LNCaP clone FGC (cell line): Measurements from ENCODE around the gene ZNF287.

Experiments
- DNase-seq: peaks from one replicate; pipeline ENCODE4 v3.0.0-alpha.2; 2011; ENCODE audit warnings: low read depth
- H3K4me3 ChIP-seq: 2 replicates; pipeline ENCODE4 v1.5.1; 2011; ENCODE audit warnings: mild to moderate bottlenecking, low read depth, low read length, control low read depth
- TF ChIP-seq, protein P1 (sequence below): IDR thresholded peaks from 2 replicates; pipeline ENCODE4 v1.5.1; 2012; ENCODE audit warnings: mild to moderate bottlenecking; ENCODE audit not compliant: control insufficient read depth, insufficient read depth; ENCODE audit errors: extremely low read depth

The ZNF287 gene

DNA sequence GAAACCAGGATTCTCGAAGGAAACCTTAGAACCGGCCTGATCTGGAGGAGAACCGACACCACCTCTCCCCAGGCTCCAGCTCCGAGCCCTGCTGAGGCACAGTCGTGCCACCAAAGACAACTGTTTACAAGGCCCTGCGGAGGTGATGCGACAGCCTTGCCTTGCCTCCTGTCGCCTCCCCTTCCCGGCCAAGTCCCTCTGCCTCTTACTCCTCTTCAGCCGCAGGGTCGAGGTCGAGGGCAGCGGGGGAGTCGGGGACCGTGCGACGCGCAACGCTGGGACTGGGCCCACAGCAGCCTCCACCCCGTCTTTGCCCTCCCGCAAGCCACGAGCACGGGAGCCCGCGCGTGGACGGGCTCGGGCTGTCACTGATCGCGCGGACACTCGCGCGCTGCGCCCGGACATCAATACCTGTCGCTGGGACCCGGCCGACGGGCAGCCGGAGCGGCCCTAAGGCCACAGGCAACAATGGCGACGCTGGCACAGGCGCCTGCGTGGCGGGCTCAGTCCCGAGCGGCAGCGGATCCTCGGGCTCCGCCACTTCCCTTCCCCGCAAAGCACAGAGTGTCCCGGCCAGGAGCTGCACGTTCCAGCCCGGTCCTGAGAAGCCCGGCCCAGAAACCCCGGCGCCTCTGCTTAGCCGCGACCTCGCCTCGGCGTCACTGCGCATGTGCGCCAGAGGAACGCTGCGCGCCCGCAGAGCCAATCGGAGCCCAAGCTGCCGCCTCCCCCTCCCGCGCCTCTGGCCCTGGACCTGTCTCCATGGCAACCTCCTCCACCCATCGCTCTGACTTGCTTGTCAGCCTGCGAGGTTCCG, at the start of gene ZNF287:
Gene ZNF287 (minus strand): TSS at position 664 of the 817 bp plus-strand sequence. CDS start 1,473 bp downstream, outside the sequence.
- DNase-seq: peak; percentile 72
- TF ChIP-seq, protein P1, sequence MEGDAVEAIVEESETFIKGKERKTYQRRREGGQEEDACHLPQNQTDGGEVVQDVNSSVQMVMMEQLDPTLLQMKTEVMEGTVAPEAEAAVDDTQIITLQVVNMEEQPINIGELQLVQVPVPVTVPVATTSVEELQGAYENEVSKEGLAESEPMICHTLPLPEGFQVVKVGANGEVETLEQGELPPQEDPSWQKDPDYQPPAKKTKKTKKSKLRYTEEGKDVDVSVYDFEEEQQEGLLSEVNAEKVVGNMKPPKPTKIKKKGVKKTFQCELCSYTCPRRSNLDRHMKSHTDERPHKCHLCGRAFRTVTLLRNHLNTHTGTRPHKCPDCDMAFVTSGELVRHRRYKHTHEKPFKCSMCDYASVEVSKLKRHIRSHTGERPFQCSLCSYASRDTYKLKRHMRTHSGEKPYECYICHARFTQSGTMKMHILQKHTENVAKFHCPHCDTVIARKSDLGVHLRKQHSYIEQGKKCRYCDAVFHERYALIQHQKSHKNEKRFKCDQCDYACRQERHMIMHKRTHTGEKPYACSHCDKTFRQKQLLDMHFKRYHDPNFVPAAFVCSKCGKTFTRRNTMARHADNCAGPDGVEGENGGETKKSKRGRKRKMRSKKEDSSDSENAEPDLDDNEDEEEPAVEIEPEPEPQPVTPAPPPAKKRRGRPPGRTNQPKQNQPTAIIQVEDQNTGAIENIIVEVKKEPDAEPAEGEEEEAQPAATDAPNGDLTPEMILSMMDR: no peak
- H3K4me3 ChIP-seq: peak within 1 kb of the TSS; percentile 86

DNA sequence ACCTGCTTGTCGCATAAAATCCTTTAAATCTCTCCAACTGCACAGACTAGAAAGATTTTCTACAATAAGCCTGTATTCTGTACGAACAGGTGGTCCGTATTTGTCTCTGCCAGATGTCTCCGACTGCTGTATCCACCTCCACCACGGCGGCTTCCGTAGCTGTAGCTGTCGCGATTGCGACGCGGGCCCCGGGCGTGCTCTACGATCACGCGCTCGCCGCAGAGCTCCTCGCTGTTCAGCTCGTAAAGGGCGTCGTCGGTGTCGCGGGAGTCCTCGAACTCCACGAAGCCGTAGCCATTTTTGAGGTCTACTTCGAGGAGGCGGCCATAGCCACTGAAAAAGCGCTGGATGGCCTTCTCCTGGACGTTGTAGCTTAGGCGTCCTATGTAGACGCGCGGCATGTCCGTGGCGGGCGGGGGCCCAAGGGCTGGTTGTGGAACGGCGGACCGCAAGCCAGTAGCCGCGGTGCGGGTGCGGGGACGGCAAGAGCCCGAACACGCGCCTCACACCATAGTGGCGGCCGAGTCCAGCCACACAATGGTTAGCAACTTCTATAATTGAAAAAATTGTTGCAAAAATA, 48.6 kb upstream of the ZNF287 start:
- no peak for DNase-seq
- H3K4me3 ChIP-seq: no peak overlapping the region
- TF ChIP-seq, protein P1: no peak

DNA sequence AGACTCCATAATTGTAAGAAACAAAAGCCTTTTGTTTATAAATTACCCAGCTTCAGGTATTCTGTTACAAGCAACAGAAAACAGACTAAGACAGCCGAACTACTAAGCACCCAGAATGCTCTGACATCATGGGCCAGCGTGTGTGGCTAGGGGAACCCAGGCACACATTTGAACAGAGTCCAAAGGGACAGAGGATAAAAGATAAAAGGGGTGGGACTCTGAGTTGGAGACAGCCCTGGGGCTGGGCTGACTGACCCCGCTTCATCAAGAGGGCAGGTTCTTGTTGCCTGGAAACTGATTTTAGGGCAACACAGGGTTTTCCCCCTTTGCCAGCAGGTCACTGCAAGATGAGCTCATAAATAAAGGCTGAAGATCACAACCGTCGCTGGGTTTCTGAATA, 30.5 kb upstream of the ZNF287 start:
- no peak for DNase-seq
- no peak overlapping the region for H3K4me3 ChIP-seq
- TF ChIP-seq, protein P1: no peak

DNA sequence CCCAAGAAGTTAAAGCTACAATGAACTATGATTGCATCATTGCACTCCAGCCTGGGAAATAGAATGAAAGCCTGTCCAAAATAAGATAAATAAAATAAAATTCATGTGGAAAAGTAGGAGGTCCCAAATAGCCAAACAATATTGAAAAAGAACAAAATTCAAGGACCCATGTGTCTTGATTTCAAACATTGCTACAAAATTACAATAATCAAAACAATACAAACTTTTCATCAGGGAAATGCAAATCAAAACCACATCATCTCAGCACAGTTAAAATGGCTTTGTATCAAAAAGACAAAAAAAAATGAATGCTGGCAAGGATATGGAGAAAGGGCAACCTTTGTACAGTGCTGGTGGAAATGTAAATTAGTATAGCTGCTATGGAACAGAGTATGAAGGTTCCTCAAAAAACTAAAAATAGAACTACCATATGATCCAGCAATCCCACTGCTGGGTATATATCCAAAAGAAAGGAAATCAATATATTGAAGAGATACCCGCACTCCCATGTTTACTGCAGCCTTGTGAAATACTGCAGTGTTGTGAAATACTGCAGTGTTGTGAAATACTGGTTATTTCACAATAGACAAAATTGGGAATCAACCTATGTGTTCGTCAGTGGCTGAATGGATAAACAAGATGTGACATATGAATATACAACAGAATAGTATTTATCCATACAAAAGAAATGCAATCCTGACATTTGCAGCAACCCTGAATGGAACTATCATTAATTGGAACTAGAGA, 24.5 kb upstream of the ZNF287 start:
- TF ChIP-seq, protein P1: no peak

DNA sequence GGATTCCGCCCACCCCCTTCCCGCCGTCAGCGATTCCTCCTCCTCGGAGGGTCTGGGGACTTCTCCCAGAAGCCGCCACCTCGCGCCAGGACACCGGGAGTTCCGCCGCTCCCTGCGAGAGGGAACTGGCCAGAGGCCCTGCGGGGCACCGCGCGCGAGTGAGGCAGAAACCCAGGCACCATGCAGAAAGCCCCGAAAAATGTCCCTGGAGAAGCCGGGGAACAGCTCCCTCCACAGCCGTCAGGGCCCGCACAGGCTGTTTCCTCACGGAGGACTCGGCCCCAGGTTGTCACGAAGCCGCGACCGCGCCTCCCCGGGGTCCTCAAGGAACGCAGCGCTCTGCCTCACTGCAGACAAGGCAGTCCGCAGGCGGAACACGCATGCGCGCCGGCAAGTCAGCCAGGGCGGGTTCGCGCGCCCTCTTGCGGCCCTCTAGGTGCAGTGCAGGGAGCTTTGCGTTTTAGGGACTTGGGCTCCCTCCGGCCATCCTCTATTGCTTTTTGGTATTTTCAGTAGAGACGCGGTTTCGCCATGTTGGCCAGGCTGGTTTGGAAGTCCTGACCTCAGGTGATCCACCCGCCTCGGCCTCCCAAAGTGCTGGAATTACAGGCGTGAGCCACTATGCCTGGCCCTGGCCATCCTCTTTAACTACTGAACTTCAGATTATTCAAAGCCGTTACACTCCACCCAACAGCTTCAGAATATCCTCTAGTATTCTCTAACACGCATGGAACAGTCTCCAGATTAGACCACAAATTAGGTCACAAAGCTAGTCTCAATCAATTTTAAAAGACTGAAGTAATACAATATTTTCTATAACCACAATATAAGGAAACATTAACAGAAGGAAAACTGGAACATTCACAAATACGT, 20.3 kb upstream of the ZNF287 start:
- peak; percentile 44 for DNase-seq
- H3K4me3 ChIP-seq: peak overlapping the region; percentile 59
- TF ChIP-seq, protein P1: peak; percentile 99

More for the DNA sequence above, 24.5 kb upstream of the ZNF287 start:
- H3K4me3 ChIP-seq: no peak overlapping the region
- no peak for DNase-seq

DNA sequence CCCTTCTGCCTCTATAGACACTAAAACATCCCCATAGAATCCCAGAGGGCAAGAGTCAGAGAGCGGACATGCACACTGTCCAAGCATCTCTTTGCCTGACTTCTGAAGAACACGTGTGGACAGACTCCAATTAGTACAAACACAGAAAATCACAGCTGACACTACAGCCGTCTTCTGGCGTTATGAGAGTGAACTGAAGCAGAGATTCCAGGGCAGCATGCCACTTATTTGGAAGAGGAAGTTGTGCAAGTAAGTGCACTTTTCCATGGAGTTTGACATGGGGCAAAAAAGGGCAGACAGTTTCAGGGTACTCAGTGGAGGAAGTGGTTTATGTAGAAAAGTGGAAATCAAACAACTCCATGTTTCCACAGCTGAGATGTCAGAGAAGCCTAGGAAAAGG, 16.8 kb upstream of the ZNF287 start:
- DNase-seq: no peak
- no peak overlapping the region for H3K4me3 ChIP-seq
- TF ChIP-seq, protein P1: no peak
